Measurements from ENCODE around the gene BTBD2. TPM values are rescaled to one million over a fixed set of nuclear protein-coding genes. Genes with fewer than 3 reads are reported as not detected.
"Not testable (repeated sequence)": the region's sequence is repeated elsewhere in the genome, so short reads cannot be mapped to it uniquely, and the experiment has no call there.

BTBD2 gene
- total RNA-seq, 1 experiment from 2014 or later, result 36.4 TPM

DNA sequence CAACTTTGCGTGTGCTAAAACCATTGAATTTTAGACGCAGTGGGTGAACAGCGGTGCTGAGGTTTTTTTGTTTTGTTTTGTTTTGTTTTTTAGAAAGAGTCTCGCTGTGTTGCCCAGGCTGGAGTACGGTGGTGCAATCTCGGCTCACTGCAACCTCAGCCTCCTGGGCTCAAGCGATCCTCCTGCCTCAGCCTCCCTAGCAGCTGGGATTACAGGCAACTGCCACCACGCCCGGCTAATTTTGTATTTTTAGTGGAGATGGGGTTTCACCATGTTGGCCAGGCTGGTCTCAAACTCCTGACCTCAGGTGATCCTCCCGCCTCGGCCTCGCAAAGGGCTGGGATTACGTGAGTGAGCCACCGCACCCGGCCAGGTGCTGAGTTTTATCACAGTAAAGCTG, 18.7 kb upstream of the BTBD2 start:
- not testable (repeated sequence) for H3K27me3 ChIP-seq, H3K4me3 ChIP-seq, DNase-seq, H3K9me3 ChIP-seq, H3K36me3 ChIP-seq

DNA sequence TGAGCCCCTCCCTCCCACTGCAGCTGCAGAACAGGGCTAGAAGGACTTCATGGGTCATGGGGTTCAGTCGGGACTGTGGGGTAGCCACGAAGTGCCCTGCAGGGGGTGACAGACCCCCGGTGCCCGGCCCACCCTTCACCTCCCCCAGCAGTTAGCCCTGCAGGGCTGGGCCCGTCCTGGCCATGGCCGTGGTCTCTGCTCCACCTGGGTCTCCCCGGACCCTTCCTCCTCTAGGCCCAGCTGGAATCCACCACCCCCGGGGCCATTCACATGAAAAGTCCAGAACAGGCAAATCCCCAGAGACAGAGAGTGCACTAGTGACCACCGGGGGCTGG, 18.3 kb upstream of the BTBD2 start:
- no peaks in the 10 kb centered on the region for H3K9me3 ChIP-seq
- DNase-seq, result no peak
- H3K27me3 ChIP-seq, result no peaks in the 10 kb centered on the region
- no peak overlapping the region for H3K4me3 ChIP-seq
- no peaks in the 10 kb centered on the region for H3K36me3 ChIP-seq

DNA sequence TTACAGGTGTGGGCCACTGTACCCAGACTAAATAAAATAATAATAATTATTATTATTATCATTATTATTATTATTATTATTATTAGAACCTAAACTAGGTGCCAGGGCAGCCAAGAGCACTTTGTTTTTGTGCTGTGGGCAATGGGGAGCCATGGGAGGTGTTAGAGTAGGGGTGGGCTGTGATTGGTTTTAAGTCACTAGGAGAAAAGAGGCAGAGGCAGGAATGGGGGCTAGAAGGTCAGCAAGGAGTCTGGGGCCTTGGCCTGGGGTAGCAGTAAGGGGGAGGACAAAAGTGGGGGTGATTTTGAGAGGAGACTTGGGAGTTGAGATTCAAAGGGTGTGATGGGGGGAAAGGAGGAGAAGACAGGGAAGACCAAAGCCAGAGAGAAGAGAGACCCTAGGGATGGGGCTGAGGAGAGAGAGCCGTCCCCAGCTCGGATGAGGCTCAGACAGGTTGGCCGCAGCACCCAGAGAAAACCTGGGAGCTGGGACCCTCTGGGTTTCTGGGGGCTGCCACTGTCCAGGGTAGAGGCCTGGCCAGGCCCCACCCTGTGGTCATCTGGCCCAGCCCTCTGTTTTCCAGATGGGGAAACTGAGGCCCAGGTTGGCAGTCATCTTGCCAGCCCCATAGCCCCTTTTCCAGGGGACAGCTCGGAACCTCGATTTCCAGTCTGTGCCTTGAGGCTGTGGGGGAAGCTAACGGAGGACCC, 17.8 kb upstream of the BTBD2 start:
- Histone ChIP-seq H3K36me3 (no peaks in the 10 kb centered on the region), H3K4me3 (no peak overlapping the region), H3K9me3 (no peaks in the 10 kb centered on the region), H3K27me3 (no peaks in the 10 kb centered on the region)
- no peak for DNase-seq

DNA sequence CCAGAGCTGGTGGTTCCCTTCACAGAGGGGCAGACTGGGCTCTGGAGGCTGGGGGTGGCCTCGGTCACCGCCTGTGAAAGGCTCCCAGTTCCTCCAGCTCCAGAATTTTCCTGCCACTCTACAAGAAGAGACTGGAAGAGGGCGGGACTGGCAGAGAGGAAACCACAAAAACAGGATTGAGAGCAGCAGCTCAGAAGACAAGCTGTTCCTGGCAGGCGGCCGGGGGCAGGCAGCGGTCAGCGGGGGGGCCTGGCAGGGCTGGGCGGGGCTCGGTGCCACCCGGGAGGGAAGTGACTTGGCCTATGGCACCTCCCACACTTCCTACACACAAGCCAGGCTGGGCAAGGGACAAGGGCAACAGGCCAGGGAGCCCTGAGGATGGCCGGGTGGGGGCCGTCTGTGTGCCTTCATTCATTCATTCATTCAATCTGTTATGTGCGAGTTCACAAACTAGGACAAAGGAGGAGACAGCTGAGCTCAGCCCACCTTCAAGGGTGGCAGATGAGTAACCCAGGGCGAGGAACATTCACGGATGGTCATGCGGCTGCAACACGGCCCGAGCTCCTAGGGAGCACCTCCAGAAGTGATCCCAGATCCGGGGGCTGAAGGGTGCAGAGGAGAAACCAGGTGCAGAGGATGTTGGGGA, 16.9 kb upstream of the BTBD2 start:
- H3K27me3 ChIP-seq, result no peaks in the 10 kb centered on the region
- peak; percentile 90 for DNase-seq
- no peaks in the 10 kb centered on the region for H3K36me3 ChIP-seq
- H3K4me3 ChIP-seq, result no peak overlapping the region
- H3K9me3 ChIP-seq, result no peaks in the 10 kb centered on the region

DNA sequence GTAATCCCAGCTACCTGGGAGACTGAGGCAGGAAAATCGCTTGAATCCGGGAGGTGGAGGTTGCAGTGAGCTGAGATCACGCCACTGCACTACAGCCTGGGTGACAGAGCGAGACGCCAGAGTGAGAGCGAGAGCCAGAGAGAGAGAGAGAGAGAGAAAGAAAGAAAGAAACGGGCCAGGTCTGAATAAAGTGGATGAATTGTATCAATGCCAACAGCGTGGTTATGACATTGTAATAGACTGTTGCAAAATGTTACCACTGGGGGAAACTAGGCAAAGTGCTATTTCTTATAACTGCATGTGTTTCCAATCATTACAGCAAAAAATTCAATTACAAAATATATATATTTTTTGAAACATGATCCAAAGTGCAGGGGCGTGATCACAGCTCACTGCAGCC, 11.8 kb upstream of the BTBD2 start:
- no peak for DNase-seq
- Histone ChIP-seq H3K9me3 (no peaks in the 10 kb centered on the region), H3K36me3 (no peaks in the 10 kb centered on the region), H3K4me3 (no peak overlapping the region), H3K27me3 (no peaks in the 10 kb centered on the region)

DNA sequence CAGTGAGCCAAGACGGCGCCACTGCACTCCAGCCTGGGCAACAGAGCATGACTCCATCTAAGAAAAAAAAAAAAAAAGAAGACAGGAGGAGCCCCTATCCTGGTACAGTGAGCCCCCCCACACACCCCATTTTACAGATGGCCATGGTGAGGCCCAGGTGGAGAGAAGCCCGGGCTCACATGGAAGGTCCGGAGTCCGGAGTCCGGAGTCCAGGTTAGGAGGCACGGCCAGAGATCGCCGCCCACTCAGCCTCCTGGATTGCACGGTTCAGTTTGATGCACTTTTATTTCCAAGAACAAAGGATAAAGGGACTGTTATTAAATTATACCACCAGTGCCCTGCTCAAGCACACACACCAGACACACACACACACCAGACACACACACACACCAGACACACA, 11.3 kb upstream of the BTBD2 start:
- Histone ChIP-seq H3K4me3 (no peak overlapping the region), H3K27me3 (no peaks in the 10 kb centered on the region), H3K9me3 (no peaks in the 10 kb centered on the region), H3K36me3 (no peaks in the 10 kb centered on the region)
- DNase-seq, result no peak

DNA sequence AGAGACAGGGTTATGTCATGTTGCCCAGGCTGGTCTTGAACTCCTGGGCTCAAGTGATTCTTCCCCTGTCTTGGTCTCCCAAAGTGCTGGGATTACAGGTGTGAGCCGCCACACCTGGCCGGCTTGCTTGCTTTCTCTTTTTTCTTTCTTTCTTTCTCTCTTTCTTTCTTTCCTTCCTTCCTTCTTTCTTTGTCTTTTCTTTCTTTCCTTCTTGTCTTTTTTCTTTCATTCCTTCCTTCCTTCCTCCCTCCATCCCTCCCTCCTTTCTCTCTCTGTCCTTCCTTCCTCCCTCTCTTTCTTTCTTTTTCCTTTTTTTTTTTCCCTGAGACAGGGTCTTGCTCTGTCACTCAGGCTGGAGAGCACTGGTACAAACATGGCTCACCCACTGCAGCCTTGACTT, 6.8 kb upstream of the BTBD2 start:
- no peak for DNase-seq
- H3K27me3 ChIP-seq, result no peaks in the 10 kb centered on the region
- no peaks in the 10 kb centered on the region for H3K9me3 ChIP-seq
- no peak overlapping the region for H3K4me3 ChIP-seq
- H3K36me3 ChIP-seq, result no peaks in the 10 kb centered on the region

DNA sequence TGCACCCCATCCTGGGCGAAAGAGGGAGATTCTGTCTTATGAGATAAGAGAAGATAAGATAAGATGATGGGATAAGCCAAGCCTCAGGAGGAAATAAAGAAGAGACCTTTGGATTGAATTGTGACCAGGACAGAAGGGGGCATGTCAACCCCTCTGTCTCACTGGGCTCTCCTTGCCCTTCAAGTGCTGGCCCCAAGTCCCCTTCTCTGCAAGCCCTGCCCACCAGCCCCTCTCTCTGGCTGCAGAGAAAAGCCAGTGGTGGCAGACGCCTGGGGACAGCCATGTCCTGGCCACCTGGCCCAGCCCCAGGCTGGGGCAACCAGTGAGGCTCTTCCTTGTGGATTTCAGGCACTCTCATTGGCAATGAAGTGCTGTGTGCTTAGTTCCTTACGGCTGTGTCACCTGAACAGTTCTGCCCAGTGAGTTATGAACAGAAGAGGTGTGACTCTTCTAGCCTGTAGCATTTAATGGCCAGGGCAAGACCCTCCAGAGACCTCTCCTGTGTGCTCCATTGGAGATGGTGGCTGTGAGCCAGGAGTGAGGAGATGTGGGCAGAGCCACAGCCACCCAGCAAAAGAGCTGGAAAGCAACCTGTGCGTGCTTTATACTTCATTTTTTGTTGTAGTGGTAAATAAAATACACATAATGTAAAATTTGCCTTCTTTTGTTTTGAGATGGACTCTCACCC, 6.1 kb upstream of the BTBD2 start:
- H3K36me3 ChIP-seq, result no peaks in the 10 kb centered on the region
- H3K9me3 ChIP-seq, result no peaks in the 10 kb centered on the region
- no peaks in the 10 kb centered on the region for H3K27me3 ChIP-seq
- DNase-seq, result no peak
- H3K4me3 ChIP-seq, result no peak overlapping the region

DNA sequence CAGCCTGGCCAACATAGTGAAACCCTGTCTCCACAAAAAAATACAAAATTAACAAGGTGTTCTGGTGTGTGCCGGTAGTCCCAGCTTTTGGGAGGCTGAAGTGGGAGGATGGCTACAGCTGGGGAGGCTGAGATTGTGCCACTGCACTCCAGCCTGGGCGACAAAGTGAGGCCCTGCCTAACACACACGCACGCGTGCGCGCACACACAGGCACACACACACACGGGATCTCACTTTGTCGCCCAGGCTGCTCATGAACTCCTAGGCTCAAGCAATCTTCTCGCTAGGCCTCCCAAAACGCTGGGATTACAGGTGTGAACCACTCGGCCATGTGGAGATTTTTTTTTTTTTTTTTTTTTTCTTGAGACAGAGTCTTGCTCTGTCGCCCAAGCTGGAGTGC, 3.2 kb upstream of the BTBD2 start:
- Histone ChIP-seq H3K36me3 (no peaks in the 10 kb centered on the region), H3K4me3 (no peak overlapping the region), H3K9me3 (no peaks in the 10 kb centered on the region), H3K27me3 (no peaks in the 10 kb centered on the region)
- no peak for DNase-seq

DNA sequence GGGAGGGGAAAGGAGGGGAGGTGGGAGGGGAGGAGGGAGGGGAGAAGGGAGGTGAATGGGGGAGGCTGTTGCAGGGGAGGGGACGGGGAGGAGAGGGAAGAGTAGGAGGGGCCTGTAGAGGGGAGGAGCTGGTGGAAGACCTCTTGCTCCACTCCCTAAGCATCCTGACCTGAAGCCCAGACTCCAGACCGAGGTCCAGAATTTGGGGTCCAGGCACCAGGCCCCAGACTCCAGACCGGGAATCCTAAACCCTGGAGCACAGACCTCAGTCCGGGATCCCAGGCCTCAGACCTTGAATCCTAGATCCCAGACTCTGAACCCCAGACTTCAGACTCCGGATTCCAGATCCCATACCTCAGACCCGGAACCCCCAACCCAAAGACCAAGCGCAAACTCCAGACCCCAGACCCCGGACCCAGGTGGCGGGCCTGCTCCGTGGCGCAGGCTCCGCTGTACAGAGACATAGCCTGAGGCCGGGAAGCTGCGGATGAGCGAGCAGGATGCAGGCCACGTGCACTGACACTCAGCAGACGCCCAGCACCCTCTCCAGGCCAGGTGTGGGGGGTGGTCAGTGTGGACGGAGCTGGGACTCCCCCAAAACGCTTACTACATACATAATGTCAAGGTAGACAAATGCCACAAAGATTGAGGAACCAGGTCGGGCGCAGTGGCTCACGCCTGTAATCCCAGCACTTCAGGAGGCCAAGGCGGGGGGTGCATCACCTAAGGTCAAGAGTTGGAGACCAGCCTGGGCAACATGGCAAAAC, 710 bp upstream of the BTBD2 start:
- Histone ChIP-seq H3K9me3 (no peaks in the 10 kb centered on the region), H3K36me3 (no peaks in the 10 kb centered on the region), H3K27me3 (no peaks in the 10 kb centered on the region), H3K4me3 (peak overlapping the region; percentile 21; the same call in 1 of the 2 replicates)
- peak; percentile 73 for DNase-seq

DNA sequence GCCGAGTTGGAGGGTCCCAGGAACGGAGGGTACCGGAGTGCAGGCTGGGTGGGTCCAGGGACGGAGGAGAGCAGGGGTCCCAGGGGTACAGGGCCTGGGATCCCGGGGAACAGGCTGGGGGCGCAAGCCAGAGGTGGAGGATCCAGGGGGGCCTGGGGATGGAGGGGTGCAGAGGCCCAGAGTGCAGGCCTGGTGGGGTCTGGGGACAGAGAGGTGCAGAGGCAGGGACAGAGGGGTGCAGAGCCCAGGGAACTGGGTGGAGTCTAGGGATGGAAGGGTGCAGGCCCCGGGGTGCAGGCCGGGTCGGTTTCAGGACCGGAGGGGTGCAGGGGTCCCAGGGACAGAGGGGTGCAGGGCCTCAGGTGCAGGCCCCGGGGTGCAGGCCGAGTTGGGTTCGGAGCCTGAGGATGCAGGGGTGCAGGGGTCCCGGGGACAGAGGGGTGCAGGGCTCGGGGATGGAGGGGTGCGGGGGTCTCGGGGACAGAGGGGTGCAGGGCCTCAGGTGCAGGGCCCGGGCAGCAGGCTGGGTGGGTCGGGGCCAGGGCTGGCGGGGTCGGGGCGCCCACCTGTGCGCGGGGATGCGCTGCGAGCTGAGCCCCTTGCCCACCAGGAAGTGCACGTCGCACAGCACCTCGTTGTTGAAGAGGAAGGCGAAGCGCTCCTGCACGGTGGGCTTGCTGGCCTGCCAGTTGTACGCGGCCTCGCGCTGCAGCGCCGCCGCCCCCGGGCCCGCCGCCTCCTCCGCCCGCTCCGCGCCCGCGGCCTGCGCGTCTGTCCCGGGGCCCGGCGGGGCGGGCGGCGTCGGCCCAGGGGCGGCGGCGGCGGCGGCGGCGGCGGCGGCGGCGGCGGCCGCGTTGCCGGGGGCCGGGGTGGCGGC, 545 bp downstream of the BTBD2 start:
- Histone ChIP-seq H3K4me3 (peak overlapping the region; percentile 50), H3K27me3 (no peaks in the 10 kb centered on the region), H3K9me3 (no peaks in the 10 kb centered on the region), H3K36me3 (no peaks in the 10 kb centered on the region)
- DNase-seq, result no peak

DNA sequence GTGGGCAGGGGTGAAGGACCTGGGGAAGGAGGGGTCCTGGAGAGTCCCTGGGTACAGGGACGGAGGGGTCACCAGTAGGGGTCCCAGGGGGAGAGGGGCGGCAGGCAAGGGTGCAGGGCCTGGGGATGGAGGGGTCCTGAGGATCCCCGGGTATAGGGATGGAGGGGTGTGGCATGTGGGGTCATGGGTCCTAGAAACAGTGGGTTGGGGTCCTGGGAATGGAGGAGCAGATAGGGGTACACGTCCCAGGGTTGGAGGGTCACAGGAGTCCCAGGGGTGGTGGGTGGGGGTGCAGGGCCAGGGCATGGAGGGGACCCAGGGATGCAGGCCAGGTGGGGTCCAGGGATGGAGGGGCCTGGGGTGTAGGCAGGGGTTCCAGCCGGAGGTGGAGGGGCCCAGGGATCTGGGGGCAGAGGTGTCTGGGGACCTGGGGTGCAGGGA, 1.4 kb downstream of the BTBD2 start:
- H3K27me3 ChIP-seq, result no peaks in the 10 kb centered on the region
- H3K4me3 ChIP-seq, result peak overlapping the region; percentile 50; the same call in 1 of the 2 replicates
- H3K9me3 ChIP-seq, result no peaks in the 10 kb centered on the region
- no peak for DNase-seq
- H3K36me3 ChIP-seq, result no peaks in the 10 kb centered on the region

DNA sequence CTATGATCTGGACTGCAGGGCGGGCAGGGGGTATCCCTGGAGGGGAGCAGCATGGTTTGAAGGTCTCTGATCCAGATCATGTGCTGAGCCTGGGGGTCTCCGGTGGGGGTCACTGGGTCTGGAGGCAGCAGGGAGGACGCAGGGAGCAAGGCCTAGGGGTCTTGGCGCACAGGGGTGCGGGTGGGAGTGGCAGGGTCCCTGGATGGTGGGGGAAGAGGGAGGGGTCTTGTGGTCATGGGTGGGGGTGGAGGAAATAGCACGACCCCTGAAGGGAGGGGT, 1.9 kb downstream of the BTBD2 start:
- Histone ChIP-seq H3K9me3 (no peaks in the 10 kb centered on the region), H3K4me3 (no peak overlapping the region), H3K27me3 (no peaks in the 10 kb centered on the region), H3K36me3 (no peaks in the 10 kb centered on the region)
- DNase-seq, result no peak

DNA sequence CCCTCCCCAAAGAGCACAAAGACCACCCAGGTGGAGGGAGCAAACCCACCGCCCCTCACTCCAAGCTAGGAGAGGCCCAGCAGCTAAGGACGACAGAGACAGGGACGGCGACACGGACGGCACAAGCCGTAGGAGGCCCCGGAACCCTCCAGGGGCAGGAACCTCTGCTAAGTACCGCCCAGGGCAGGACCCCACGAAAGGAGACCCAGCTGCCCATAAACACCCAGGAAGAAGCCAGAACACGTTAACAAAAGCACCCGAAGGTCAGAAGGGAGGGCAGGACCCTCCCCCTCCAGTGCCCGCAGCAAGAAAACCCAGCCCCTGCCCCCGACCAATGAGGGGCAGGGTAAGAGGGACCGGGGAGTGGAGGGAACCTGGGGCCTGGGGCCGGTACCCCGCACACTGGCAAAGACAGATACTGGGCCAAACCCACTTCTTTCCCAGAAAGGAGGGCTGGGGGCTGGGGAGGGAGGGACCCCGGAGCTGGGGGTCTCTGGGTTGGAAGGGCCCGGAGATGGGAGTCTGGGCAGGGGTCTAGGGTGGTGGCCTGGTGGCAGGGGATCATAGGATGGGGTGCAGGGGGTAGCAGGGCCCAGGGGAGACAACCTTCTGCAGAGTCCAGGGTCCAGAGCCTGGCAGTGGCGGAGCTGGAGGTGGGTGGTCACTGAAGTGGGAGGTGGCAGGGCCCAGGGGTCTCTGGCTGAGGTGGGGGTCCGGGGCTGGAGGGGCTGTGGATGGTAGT, 2.4 kb downstream of the BTBD2 start:
- DNase-seq, result no peak
- Histone ChIP-seq H3K4me3 (no peak overlapping the region), H3K9me3 (no peaks in the 10 kb centered on the region), H3K36me3 (no peaks in the 10 kb centered on the region), H3K27me3 (no peaks in the 10 kb centered on the region)

DNA sequence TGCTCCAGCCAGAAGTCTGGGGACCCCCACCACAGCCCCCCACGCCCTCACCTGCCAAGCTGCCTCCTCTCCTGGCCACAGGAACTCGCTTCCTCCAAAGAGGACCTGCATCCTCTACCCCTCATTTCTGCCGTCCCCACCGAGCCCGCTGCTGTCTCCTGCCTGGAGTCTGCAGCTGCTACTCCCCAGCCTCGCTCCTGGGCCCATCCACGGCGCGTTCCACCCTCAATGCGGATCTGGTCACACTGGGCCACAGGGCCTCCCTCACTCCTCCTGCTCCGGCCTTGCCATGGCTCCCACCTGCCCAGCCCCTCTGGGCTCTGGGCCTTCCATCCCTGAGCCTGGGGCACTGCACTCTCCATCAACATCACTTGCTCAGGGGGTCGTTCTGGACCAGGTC, 4.3 kb downstream of the BTBD2 start:
- Histone ChIP-seq H3K9me3 (no peaks in the 10 kb centered on the region), H3K27me3 (no peaks in the 10 kb centered on the region), H3K4me3 (no peak overlapping the region), H3K36me3 (no peaks in the 10 kb centered on the region)
- DNase-seq, result no peak

DNA sequence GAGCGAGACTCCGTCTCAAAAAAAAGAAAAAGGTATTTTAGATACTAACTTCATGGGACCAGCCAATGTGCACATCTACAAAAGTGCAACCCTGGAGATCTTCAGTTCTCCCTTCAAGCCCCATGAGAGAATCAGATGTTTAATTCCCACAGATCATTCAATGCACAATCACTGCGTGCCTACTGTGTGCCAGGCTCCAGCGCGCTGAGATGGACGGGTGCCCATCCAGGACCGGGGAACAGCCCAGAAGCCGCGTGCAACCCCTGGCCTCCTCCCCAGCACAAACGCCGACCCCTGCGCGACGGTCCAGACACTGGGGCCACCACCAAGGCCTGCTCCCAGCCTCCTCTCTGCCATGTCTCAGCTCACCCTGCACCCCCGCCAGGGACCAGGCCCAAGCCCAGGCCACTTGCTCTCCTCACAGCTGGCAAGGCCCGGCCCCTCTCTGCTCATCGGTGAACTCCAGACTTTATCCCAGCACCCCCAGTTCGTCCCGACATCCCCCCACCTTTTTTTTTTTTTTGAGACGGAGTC, 5.3 kb downstream of the BTBD2 start:
- no peaks in the 10 kb centered on the region for H3K27me3 ChIP-seq
- DNase-seq, result no peak

More for the DNA sequence above, 5.3 kb downstream of the BTBD2 start:
- Histone ChIP-seq H3K4me3 (no peak overlapping the region), H3K36me3 (no peaks in the 10 kb centered on the region), H3K9me3 (no peaks in the 10 kb centered on the region)
